ENCODE results near the gene USP10. TPM values are rescaled to one million over a fixed set of nuclear protein-coding genes. Genes with fewer than 3 reads are reported as not detected.

The USP10 gene
- total and polyA plus RNA-seq, 12 donors: 17.5 to 82.9 (median 62.8) TPM

GRCh38 chr16:84662471-84662870, 37.3 kb upstream of the USP10 start:
- H3K4me3 ChIP-seq: no peak overlapping the region
- H3K9me3 ChIP-seq: no peaks in the 10 kb centered on the region
- ATAC-seq: no peak
- DNase-seq: no peak
- no peaks in the 10 kb centered on the region for H3K27me3 ChIP-seq
- H3K27ac ChIP-seq: no peak overlapping the region
- no peak for TF ChIP-seq CTCF (IDR thresholded peaks at IDR 0.05)
- H3K36me3 ChIP-seq: peaks cover 4 to 96% (median 75%) of the 10 kb centered on the region in 9 donors
- intact Hi-C loops (cut with DNase I): no loop called here
- 94% methylated on average over 9 of the region's 9 CpGs for WGBS, 2 donors
- H3K4me1 ChIP-seq: peaks cover 0 to 8% (median 0%) of the 10 kb centered on the region in 9 donors

GRCh38 chr16:84663433-84664101, 36.2 kb upstream of the USP10 start:
- intact Hi-C loops (cut with DNase I): no loop called here
- no peaks in the 10 kb centered on the region for H3K9me3 ChIP-seq
- H3K4me3 ChIP-seq: no peak overlapping the region
- H3K27ac ChIP-seq: no peak overlapping the region
- peaks cover 0 to 14% (median 0%) of the 10 kb centered on the region in 9 donors for H3K4me1 ChIP-seq
- DNase-seq: no peak
- TF ChIP-seq CTCF (IDR thresholded peaks at IDR 0.05): no peak
- H3K27me3 ChIP-seq: no peaks in the 10 kb centered on the region
- peaks cover 0 to 96% (median 70%) of the 10 kb centered on the region in 9 donors for H3K36me3 ChIP-seq
- 72 to 76% methylated on average over 9 of the region's 9 CpGs for WGBS, 2 donors
- no peak for ATAC-seq

- no peak for TF ChIP-seq CTCF (IDR thresholded peaks at IDR 0.05)
- Histone ChIP-seq H3K4me1 (peaks cover 0 to 11% (median 0%) of the 10 kb centered on the region in 9 donors), H3K27ac (no peak overlapping the region), H3K27me3 (no peaks in the 10 kb centered on the region), H3K9me3 (no peaks in the 10 kb centered on the region), H3K36me3 (peaks cover 0 to 81% (median 52%) of the 10 kb centered on the region in 9 donors), H3K4me3 (no peak overlapping the region)
- intact Hi-C loops (cut with DNase I): loop anchor here in 1 of 10 donors (5.0 kb wide), 1 partner anchor 72 kb away; no protein-coding TSS in a partner anchor
- 89 to 91% methylated on average over 2 of the region's 2 CpGs for WGBS, 2 donors
- ATAC-seq: no peak
- no peak for DNase-seq
These were observed 34.4 kb upstream of the USP10 start for GRCh38 chr16:84665359-84665758.

- Histone ChIP-seq H3K9me3 (no peaks in the 10 kb centered on the region), H3K27ac (no peak overlapping the region), H3K27me3 (no peaks in the 10 kb centered on the region), H3K4me3 (no peak overlapping the region), H3K36me3 (peaks cover 0 to 77% (median 48%) of the 10 kb centered on the region in 9 donors), H3K4me1 (peaks cover 0 to 11% (median 0%) of the 10 kb centered on the region in 9 donors)
- intact Hi-C loops (cut with DNase I): loop anchor here in 2 of 10 donors (2.0 to 5.0 kb wide), 2 partner anchors 61 to 71 kb away; no protein-coding TSS in a partner anchor
- TF ChIP-seq CTCF (IDR thresholded peaks at IDR 0.05): no peak
- DNase-seq (no peak), ATAC-seq (no peak)
- 90 to 93% methylated on average over 7 of the region's 7 CpGs for WGBS, 2 donors
These were observed 34.0 kb upstream of the USP10 start for GRCh38 chr16:84665843-84666242.

Measured in heart right ventricle (tissue), 16 donors.